ENCODE data around the gene DPH5.
"Not testable (repeated sequence)": the region's sequence is repeated elsewhere in the genome, so short reads cannot be mapped to it uniquely, and the experiment has no call there.

DPH5 gene

GRCh38 chr1:101025657-101026429 is at the start of gene DPH5:
DPH5 (minus strand) TSS chr1:101025784; CDS start chr1:101025443, 341 bp downstream.
- DNase-seq = peak; percentile 87

GRCh38 chr1:101073836-101074235 is 48.3 kb upstream of the DPH5 start:
- no peak for DNase-seq

GRCh38 chr1:101071470-101071891 is 45.9 kb upstream of the DPH5 start:
- DNase-seq = no peak

- DNase-seq = no peak
Measured at GRCh38 chr1:101069158-101069557, 43.6 kb upstream of the DPH5 start.

GRCh38 chr1:101066937-101067335 is 41.4 kb upstream of the DPH5 start:
- DNase-seq = not testable (repeated sequence)

GRCh38 chr1:101066260-101066936 is 40.8 kb upstream of the DPH5 start:
- no peak for DNase-seq

GRCh38 chr1:101065575-101065974 is 40.0 kb upstream of the DPH5 start:
- no peak for DNase-seq

- DNase-seq = no peak
Measured at GRCh38 chr1:101064697-101065096, 39.1 kb upstream of the DPH5 start.

- no peak for DNase-seq
Measured at GRCh38 chr1:101060992-101061391, 35.4 kb upstream of the DPH5 start.

- no peak for DNase-seq
Measured at GRCh38 chr1:101059945-101060542, 34.5 kb upstream of the DPH5 start.

GRCh38 chr1:101055623-101056022 is 30.0 kb upstream of the DPH5 start:
- DNase-seq = no peak

- DNase-seq = no peak
Measured at GRCh38 chr1:101051688-101052638, 26.4 kb upstream of the DPH5 start.

GRCh38 chr1:101050869-101051268 is 25.3 kb upstream of the DPH5 start:
- DNase-seq = no peak

GRCh38 chr1:101044749-101045148 is 19.2 kb upstream of the DPH5 start:
- DNase-seq = no peak

- no peak for DNase-seq
Measured at GRCh38 chr1:101044259-101044658, 18.7 kb upstream of the DPH5 start.

- DNase-seq = no peak
Measured at GRCh38 chr1:101043776-101044175, 18.2 kb upstream of the DPH5 start.

- no peak for DNase-seq
Measured at GRCh38 chr1:101041300-101041699, 15.7 kb upstream of the DPH5 start.

GRCh38 chr1:101040666-101041065 is 15.1 kb upstream of the DPH5 start:
- no peak for DNase-seq

GRCh38 chr1:101039245-101039644 is 13.7 kb upstream of the DPH5 start:
- no peak for DNase-seq

GRCh38 chr1:101037316-101037715 is 11.7 kb upstream of the DPH5 start:
- no peak for DNase-seq

- no peak for DNase-seq
Measured at GRCh38 chr1:101033017-101033416, 7.4 kb upstream of the DPH5 start.

GRCh38 chr1:101032129-101032528 is 6.5 kb upstream of the DPH5 start:
- DNase-seq = not testable (repeated sequence)

GRCh38 chr1:101030881-101031280 is 5.3 kb upstream of the DPH5 start:
- DNase-seq = no peak
